HL-60 (cell line): ENCODE results near the gene LRFN2.

ENCODE experiments used
- CTCF ChIP-seq: IDR thresholded peaks from one replicate; pipeline ENCODE4 v1.5.1; 2011; ENCODE audit warnings: low read length, control low read depth, inconsistent platforms; ENCODE audit not compliant: insufficient read depth
- GABPA ChIP-seq: IDR thresholded peaks from 2 replicates; pipeline ENCODE4 v1.6.1; 2012; ENCODE audit warnings: low read depth
- POLR2AphosphoS5 ChIP-seq: IDR thresholded peaks from 2 replicates; pipeline ENCODE4 v1.6.1; 2012; ENCODE audit warnings: low read depth
- REST ChIP-seq: IDR thresholded peaks from 2 replicates; pipeline ENCODE4 v1.6.1; 2012; ENCODE audit warnings: low read depth; ENCODE audit not compliant: insufficient replicate concordance
- SPI1 ChIP-seq: IDR thresholded peaks from 2 replicates; pipeline ENCODE4 v1.6.1; 2012; ENCODE audit warnings: low read depth, mild to moderate bottlenecking, borderline replicate concordance

- TF ChIP-seq GABPA = no peak
- TF ChIP-seq CTCF = no peak
- TF ChIP-seq POLR2AphosphoS5 = no peak
- TF ChIP-seq REST = no peak
- TF ChIP-seq SPI1 = no peak
These were observed 48.6 kb downstream of the LRFN2 start for GRCh38 chr6:40538556-40538955.
